Lung (tissue), 12 donors: Measurements from ENCODE around the gene FAT3. TPM values are rescaled to one million over a fixed set of nuclear protein-coding genes. Genes with fewer than 3 reads are reported as not detected.

ENCODE experiments used
- ATAC-seq: fragments of 200-7000 bp; cut with Tn5 transposase; one replicate; pipeline ENCODE4 v1.9.1; 2020; ENCODE audit warnings: moderate number of reproducible peaks; ENCODE audit not compliant: insufficient read depth, low FRiP score
- DNase-seq, 3 donors: peaks; one replicate each; pipeline ENCODE4 v3.0.0-alpha.2; 2013 to 2017
- H3K27ac ChIP-seq, 2 donors: one replicate each; pipeline ENCODE4 v1.5.1; 2013; ENCODE audit warnings: mild to moderate bottlenecking in 2 of 2, moderate library complexity in 2 of 2, control low read depth in 1 of 2, inconsistent platforms in 1 of 2, low read depth in 1 of 2, low read length in 1 of 2
- H3K27me3 ChIP-seq, 3 donors: one replicate each; pipeline ENCODE4 v1.5.1; 2013; ENCODE audit warnings: low read length in 2 of 3; ENCODE audit not compliant: control insufficient read depth in 3 of 3, insufficient read depth in 3 of 3
- H3K36me3 ChIP-seq, 4 donors: one replicate each; pipeline ENCODE4 v1.5.1; 2013; ENCODE audit warnings: low read length in 4 of 4, mild to moderate bottlenecking in 1 of 4, moderate library complexity in 1 of 4; ENCODE audit not compliant: control insufficient read depth in 4 of 4, insufficient read depth in 4 of 4
- H3K4me1 ChIP-seq, 5 donors: one replicate each; pipeline ENCODE4 v1.5.1; 2013; ENCODE audit warnings: low read length in 5 of 5, mild to moderate bottlenecking in 2 of 5, moderate library complexity in 1 of 5; ENCODE audit not compliant: control insufficient read depth in 5 of 5, insufficient read depth in 5 of 5
- H3K4me3 ChIP-seq: one replicate; pipeline ENCODE4 v1.5.1; 2013; ENCODE audit warnings: mild to moderate bottlenecking, control low read depth, moderate library complexity
- H3K9ac ChIP-seq, 2 donors: one replicate each; pipeline ENCODE4 v1.5.1; 2013; ENCODE audit warnings: low read length in 2 of 2, control low read depth in 1 of 2; ENCODE audit not compliant: insufficient read depth in 1 of 2
- H3K9me3 ChIP-seq, 4 donors: one replicate each; pipeline ENCODE4 v1.5.1; 2013; ENCODE audit warnings: low read length in 3 of 4, mild to moderate bottlenecking in 1 of 4, moderate library complexity in 1 of 4; ENCODE audit not compliant: control insufficient read depth in 4 of 4, insufficient read depth in 3 of 4
- CTCF ChIP-seq: IDR thresholded peaks from 2 replicates; pipeline ENCODE4 v1.5.1; 2012; ENCODE audit warnings: mild to moderate bottlenecking; ENCODE audit errors: control extremely low read depth, extremely low read depth
- WGBS, 2 donors: extraction: QIAGEN DNeasy Blood & Tissue Kit; methylation state at CpG; one replicate each; pipeline ENCODE4 v1.1.7; 2013; 5-methylcytosine and 5-hydroxymethylcytosine counted together
- polyA plus RNA-seq, 2 donors: library from polyadenylated mRNA; stranded (reverse); fragments of 200-250 nt; gene quantifications; one replicate each; pipeline ENCODE4 v1.2.1, GENCODE V29; 2013
- total RNA-seq, 2 donors: library from RNA; depleted of rRNA in 1 of 2; stranded (reverse); fragments of >200 nt in 1 of 2; gene quantifications; one replicate each; pipeline ENCODE4 v1.2.1, GENCODE V29; 2014 to 2021
- donor health status: control.
- donor health status: control.
- donor health status: Bipolar disorder and iron deficiency.
- donor health status: healthy.
- donor health status: DM: yes; HTN: yes; CAD: no.

Gene FAT3
- total and polyA plus RNA-seq, 4 donors = 0.22 to 108 (median 3.1) TPM

GRCh38 chr11:92227959-92228935, 3.6 kb downstream of the FAT3 start:
- DNase-seq (peak; percentile 50 to 81 (median 71)), ATAC-seq (no peak)
- no peak for TF ChIP-seq CTCF
- H3K9ac ChIP-seq = no peak overlapping the region
- no peak overlapping the region for H3K27ac ChIP-seq
- no peak overlapping the region for H3K4me3 ChIP-seq
- peaks cover 0 to 5% (median 0%) of the 10 kb centered on the region in 4 donors for H3K36me3 ChIP-seq
- H3K4me1 ChIP-seq = peaks cover 0 to 24% (median 8%) of the 10 kb centered on the region in 5 donors
- H3K9me3 ChIP-seq = peaks cover 0 to 6% (median 0%) of the 10 kb centered on the region in 4 donors
- WGBS, 2 donors = 59 to 61% methylated on average over 6 of the region's 6 CpGs
- peaks cover 0 to 12% (median 11%) of the 10 kb centered on the region in 3 donors for H3K27me3 ChIP-seq

- Histone ChIP-seq H3K9ac (no peak overlapping the region), H3K36me3 (no peaks in the 10 kb centered on the region), H3K9me3 (no peaks in the 10 kb centered on the region), H3K27ac (no peak overlapping the region), H3K4me3 (no peak overlapping the region), H3K27me3 (no peaks in the 10 kb centered on the region), H3K4me1 (peaks cover 0 to 21% (median 0%) of the 10 kb centered on the region in 5 donors)
- DNase-seq (no peak), ATAC-seq (no peak)
- 72 to 80% methylated on average over 1 of the region's 1 CpG for WGBS, 2 donors
- TF ChIP-seq CTCF = no peak
Measured at GRCh38 chr11:92236856-92237255, 12.2 kb downstream of the FAT3 start.

DNA sequence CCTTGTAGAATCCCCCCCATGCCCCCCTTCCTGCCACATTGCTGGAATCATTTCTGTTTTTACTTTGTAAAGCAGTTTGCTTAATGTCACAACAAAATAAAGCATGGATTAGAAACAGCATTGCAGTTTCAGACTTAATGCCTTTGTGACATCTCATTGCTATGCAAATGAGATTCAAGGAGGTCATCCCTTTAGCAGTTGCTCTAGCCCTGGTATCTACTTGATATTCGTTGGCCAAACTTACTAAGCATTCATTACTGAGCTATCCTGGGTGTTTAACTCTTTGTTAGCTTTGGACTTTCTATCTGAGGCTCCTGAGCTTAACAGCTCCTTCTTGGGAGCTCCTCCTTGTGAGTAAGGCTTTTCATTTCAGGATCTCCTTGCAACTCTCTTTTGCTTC, 16.3 kb downstream of the FAT3 start:
- no peak for ATAC-seq
- H3K4me1 ChIP-seq = peaks cover 0 to 17% (median 0%) of the 10 kb centered on the region in 5 donors

More for the DNA sequence above, 16.3 kb downstream of the FAT3 start:
- Histone ChIP-seq H3K36me3 (peaks cover 0 to 2% (median 0%) of the 10 kb centered on the region in 4 donors), H3K27ac (no peak overlapping the region), H3K9me3 (no peaks in the 10 kb centered on the region), H3K9ac (no peak overlapping the region), H3K4me3 (no peak overlapping the region), H3K27me3 (no peaks in the 10 kb centered on the region)
- no peak for TF ChIP-seq CTCF
- 15 to 20% methylated on average over 1 of the region's 1 CpG for WGBS, 2 donors
- DNase-seq = no peak
